ENCODE measurements around the gene RSF1.

RSF1 gene

DNA sequence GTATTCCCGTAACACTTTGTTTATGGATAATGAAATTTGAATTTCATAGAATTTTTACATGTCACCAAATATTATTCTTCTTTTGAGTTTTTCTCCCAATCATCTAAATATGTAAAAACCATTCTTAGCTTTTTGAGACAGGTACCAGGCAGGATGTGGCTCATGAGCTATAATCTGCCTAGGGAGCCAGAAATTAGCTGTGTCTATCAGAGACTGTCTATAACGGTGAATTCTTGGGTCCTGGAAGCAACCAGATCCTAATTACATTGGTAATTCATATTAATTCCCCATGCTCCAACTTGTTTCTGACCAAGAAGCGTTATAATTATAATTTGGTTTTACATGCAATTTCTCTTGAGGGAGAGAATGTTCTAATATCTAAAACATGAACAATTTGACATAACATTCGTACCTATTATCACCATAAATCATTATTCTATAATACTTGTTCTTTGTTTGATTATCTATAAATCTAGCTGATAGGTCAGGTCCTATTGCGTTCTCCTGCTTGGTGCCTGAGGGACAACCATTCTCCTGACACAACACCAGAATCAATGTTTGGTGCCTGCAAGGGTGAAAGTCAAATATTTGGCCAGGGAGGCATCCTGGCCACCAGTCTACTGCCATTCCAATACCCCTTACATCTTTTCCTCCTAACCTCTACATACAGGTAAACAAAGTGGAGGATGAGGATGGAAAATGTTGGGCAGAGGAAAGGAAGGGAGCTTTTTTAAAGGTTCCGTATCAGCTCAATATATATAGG is 69.9 kb downstream of the RSF1 start:
- no peak for DNase-seq (ENCODE audit: low spot score)

DNA sequence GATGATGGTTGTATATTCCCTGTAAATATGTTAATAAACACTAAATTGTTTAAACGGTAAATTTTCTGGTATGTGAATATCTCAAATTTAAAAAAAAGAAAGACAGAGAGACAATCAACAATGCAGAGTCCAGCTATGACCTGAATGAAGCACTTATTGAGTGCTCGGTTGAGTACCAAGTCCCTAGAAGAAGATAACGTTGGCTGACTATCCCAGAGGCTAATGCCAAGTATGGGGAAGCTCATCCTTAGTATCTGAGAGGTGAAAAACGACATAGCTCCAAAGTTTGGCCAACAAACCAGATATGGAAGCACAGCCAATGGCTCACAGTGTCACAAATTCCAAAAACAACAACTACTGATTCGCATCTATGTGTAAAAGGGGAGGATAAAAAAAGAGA is 71.3 kb downstream of the RSF1 start:
- DNase-seq (ENCODE audit: low spot score): no peak

DNA sequence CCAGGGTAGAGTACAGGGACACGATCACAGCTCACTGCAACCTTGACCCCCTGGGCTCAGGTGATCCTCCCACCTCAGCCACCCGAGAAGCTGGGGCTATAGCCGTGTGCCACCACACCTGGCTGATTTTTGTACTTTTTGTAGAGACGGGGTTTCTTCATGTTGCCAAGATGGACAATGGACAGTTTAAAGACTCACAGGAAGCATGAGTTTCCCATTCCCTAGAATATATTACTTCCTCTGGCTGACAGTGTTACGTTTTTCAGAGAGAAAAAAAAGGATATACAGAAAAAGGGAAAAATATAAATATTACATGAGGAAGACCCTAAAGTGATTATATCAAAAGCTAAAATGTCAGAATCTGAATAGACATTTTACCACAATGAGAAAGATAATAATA is 72.3 kb downstream of the RSF1 start:
- DNase-seq (ENCODE audit: low spot score): no peak

DNA sequence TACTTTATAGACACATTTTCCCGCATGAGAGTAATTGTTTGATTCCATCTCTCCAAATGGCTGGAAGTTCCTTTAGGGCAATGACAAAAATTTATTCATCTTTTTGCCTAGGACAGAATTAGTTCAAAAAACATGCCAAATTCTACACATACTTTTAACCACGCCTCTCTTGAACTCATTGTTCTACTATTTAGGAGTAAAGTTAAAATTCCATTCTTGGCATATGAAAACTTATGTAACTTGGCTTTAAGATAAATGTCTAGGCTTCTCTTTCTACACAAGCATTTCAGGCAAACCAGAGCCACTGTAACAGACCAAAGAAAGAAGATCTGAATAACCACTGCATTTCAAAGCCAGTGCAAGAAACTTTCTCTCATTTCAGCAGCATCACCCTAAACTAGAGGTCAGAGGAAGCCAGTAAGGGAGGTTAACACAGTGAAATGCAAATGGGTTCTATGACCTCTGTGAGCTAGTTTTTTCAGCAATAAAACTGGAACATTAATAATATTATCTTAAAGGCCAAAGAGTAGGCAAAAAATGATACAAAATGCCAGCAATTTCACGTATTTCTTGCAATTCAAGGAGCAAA is 73.0 kb downstream of the RSF1 start:
- no peak for DNase-seq (ENCODE audit: low spot score)

DNA sequence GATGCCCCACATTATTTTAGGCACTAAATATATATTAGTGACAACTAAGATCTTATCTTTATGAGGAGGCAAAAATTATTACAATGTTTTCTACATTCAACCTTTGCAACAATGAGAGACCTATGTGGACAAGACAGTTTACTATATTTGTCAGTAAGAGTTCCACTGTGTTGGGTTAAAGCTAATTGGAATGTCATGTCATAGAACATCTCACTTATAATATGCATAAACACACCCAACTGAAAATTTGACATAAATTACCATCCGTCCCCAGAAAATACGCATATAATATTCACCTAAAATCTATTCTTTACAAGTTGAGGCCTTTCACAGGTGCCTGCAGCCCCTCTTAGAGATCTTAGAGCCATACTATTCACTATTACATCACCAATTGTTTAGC is 84.0 kb downstream of the RSF1 start:
- DNase-seq (ENCODE audit: low spot score): no peak

DNA sequence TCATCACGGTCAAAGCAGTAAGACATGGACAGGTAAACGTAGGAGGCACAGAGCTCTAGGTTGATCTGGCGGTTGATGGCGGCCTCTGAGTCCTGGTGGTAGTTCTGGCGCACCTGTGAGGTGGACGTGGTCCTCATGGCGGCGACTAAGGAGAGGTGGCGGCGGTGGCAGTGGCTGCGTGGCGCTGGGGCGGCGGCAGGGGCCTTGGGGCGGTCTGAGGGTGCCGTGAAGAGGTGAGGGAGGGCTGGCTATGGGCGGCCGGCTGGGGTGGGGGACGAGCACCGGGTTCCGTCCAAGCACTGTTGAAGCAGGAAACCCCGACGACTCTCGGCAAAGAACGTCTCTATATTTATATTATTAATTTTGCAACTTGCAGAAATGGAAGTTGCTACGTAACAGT is 85.6 kb downstream of the RSF1 start:
- no peak for DNase-seq (ENCODE audit: low spot score)

DNA sequence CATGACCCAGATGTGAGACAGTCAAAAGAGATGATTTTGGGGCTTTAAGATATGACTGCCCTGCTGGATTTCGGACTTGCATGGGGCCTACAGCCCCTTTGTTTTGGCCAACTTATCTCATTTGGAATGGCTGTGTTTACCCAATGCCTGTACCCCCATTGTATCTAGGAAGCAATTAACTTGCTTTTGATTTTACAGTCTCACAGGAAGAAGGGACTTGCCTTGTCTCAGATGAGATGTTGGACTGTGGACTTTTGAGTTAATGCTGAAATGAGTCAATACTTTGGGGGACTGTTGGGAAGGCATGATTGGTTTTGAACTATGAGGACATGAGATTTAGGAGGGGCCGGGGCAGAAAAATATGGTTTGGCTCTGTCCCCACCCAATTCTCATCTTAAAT is 88.4 kb downstream of the RSF1 start:
- no peak for DNase-seq (ENCODE audit: low spot score)

DNA sequence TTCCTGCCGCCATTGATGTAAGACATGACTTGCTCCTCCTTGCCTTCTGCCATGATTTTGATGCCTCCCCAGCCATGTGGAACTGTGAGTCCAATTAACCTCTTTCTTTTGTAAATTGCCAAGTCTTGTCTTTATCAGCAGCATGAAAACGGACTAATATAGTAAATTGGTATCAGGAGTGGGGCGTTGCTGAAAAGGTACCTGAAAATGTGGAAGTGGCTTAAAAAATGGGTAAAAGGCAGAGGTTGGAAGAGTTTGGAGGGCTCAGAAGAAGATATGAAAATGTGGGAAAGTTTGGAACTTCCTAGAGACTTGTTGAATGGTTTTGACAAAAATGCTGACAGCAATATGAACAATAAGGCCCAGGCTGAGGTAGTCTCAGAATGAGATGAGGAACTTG is 89.7 kb downstream of the RSF1 start:
- DNase-seq (ENCODE audit: low spot score): no peak

DNA sequence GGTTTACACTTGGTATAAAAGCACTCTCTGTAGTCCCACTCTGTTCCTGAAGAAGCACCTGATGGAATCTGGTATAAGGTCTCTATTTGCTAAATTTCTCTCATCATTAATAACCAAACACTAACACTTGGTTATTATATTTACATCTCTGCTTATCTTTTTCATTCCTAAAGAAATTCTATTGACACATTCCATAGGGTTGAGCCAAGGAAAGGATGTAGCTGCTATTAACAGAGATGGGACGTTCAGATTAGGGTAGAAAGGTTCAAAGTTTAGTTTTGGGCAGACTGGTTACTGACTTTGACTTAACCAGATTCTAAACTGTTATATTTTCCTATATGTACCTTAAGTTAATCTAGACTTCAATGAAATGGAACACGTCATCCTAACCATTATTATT is 91.5 kb downstream of the RSF1 start:
- DNase-seq (ENCODE audit: low spot score): peak; percentile 37

DNA sequence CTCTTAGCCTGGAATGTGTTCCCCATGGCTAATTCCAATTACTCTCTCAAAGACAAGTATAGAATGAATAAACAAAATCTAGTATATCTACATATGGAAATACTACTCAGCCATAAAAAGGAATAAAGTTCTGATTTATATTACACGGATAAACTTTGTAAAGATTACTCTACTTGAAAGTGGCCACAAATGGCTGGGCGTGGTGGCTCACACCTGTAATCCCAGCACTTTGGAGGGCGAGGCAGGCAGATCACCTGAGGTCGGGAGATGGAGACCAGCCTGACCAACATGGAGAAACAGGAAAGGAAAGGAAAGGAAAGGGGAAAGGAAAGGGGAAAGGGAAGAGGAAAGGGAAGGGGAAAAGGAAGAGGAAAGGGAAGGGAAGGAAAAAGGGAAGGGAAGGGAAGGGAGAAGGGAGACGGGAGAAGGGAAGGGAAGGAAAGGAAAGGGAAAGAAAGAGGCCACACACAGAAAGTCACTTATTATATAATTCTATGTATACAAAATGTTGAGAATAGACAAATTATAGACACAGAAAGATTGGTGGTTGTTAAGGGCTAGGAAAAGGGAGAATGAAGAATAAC is 92.2 kb downstream of the RSF1 start:
- DNase-seq (ENCODE audit: low spot score): no peak

DNA sequence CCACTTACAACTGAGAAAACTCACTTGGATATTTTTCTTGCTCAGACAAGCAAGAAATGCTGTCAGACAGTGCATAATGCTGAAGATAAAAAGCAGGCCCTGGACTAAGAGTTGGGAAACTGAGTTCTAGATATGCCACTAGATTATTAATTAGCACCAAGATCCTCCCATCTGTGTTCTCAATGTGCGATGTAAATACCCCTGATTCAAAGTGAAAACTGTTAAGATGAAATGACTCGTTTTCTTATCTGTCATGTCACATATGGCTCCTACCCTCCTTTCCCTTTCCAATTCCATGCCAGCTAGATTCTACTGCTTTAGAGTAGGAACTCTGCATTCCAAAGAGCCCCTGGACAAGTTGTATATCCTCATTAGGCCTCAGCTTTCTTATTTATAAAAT is 94.0 kb downstream of the RSF1 start:
- no peak for DNase-seq (ENCODE audit: low spot score)

DNA sequence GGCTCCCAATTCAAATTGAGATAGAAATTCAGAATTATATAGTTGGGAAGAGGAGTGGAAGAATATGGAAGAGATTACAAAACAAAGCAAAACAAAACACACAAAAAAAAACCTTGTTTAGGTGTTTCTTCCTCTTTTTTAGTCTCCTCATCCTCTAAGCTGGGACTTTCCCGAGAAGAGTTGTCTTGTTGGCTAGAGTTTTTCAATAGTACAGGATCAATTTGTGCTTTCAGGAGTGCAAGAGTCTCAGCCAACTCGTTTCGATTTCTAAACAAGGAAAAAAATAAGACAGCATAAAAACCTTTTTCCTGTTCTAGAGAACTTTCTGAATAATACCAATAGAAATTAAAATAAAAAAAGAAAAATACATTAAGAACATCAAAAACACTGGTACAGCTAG is 95.1 kb downstream of the RSF1 start:
- DNase-seq (ENCODE audit: low spot score): no peak

DNA sequence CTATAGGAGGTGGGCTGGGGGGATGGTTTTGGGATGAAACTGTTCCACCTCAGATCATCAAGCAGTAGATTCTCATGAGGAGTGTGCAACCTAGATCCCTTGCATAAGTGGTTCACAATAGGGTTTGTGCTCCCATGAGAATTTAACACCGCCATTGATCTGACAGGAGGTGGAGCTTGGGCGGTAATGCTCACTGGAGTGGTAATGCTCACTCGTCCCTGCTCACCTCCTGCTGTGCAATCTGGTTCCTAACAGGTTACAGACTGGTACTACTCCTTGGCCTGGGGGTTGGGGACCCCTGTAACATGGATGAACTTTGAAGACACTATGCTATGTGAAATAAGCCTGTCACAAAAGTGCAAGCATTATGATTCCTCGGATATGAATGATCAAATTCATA is 95.9 kb downstream of the RSF1 start:
- no peak for DNase-seq (ENCODE audit: low spot score)

DNA sequence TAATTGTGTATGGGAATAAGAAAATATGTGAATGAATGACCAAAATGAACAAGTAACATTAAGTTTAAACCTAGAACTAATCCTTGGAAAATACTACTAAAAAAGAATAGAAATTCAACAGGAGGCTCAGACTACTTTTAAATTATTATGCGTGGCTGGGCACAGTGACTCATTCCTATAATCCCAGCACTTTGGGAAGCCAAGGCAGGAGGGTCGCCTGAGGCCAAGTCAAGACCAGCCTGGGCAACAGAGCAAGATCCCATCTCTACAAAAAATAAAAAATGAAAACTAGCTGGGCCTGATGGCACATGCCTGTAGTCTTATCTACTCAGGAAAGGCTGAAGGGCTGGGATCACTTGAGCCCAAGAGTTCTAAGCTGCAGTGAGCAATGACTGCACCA is 97.5 kb downstream of the RSF1 start:
- no peak for DNase-seq (ENCODE audit: low spot score)

DNA sequence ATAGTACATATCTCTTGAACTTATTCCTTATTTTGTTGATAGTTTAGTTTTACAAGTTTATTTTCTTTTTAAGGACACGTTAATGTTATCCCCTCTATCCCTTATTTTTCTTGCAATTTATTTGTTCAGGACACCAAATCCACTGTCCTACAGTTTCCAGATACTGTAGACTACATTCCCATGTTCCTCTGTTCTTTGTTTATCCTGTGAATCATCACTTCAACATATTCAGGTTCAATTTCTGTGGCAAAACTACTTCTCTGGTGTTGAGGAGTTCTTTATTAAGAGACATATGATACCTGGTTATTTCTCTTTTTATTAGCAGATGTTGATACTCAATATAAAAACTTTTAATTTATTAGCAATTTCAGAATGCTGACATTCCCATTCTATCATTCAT is 110.2 kb downstream of the RSF1 start:
- DNase-seq (ENCODE audit: low spot score): no peak

DNA sequence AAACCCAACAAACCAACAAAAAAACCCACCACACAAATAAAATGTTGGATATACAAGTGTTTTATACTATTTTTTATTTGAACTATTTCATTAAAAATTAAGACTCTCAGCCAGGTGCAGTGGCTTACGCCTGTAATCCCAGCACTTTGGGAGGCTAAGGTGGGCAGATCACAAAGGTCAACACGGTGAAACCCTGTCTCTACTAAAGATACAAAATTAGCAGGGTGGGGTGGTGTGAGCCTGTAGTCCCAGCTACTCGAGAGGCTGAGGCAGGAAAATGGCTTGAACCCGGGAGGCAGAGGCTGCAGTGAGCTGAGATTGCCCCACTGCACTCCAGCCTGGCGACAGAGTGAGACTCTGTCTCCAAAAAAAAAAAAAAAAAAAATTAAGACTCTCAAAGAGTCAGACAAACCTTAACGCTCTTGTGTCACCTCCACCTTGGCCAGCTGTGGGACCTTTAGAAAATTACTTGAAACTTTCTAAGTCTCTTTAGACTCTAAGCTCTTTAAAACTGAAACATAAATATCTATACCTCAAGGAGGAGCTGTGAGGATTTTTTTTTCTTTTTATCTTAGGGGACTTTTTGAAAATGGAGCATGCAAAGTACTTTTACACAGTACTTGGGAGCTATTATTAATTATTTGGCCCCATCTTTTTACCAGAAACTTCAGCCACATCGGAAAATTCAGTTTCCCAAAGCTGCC is 114.5 kb downstream of the RSF1 start:
- DNase-seq (ENCODE audit: low spot score): no peak

DNA sequence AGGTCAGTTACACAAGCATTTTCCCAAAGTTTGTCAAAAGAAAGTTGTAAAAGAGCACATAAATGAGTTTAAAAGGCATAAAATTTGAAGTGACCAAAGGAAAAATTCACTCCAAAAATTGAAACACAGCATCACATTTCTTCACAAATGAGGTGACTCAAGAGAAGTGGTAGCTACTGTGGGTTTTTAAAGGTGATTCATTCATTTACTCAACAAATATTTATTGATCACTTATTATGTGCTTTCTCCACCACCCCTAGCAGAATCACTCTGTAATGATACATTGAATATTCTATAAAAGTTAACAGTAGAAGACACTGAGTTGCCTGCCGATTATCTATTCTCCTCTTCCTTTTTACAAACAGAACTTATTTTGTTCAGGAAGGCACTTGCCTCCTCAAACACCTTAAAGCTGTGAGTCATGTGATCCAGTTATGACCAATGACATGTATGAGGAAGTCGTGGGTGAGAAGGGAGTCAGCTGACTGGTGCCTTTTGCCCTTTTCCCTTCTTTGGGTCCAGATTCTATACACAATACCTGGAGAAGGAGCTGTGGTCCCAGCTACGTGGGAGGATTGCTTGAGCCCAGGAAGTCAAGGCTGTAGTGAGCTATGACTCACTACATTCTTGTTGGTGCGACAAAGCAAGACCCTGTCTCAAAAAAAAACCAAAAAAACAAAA is 115.2 kb downstream of the RSF1 start:
- DNase-seq (ENCODE audit: low spot score): no peak

DNA sequence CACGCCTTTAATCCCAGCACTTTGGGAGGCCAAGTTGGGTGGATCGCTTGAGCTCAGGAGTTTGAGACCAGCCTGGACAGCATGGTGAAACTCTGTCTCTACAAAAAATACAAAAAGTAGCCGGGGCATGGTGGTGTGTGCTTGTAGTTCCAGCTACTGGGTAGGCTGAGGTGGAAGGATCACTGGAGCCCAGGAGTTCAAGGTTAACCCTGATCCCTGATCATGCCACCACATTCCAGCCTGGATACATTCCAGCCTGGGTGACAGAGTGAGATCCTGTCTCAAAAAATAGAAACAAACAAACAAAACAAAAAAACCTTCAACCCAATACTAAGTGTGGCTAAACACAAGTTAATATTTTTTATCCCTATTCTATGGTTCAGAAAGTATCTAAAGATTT is 116.5 kb downstream of the RSF1 start:
- no peak for DNase-seq (ENCODE audit: low spot score)

DNA sequence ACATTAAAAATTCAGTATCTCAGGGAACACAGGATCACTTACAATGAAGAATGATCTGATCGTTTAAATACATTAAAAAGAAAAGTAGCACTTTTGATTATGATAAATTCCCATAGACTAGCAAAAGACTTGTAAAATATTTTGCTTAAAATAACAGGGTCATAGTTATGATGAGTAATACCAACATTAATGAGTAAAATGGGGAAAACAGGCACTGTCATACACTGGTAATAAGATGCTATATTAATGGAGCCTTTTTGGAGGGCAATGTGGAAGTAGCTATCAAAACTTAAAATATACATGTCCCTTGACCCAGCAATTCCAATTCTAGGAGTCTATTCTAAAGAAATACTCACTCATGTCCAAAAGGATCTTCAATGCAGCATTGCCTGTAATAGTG is 121.1 kb downstream of the RSF1 start:
- DNase-seq (ENCODE audit: low spot score): no peak

DNA sequence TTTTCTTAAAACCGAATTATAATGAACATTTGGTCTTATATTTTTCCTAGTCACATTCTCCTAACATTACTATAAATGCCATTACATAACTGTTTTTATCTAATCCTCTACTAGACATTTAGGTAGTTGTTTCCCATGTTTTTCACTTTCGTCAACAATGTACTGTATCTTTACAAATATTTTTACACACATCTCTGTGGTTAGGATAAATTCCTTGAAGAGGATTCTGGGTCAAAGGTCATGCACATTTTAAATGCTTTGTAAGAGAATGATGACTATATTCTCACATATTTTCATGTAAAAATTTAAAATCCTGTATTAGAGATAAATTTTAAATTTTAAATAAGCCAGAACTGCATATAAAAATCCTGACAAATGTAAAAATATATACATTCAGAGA is 121.6 kb downstream of the RSF1 start:
- DNase-seq (ENCODE audit: low spot score): no peak

DNA sequence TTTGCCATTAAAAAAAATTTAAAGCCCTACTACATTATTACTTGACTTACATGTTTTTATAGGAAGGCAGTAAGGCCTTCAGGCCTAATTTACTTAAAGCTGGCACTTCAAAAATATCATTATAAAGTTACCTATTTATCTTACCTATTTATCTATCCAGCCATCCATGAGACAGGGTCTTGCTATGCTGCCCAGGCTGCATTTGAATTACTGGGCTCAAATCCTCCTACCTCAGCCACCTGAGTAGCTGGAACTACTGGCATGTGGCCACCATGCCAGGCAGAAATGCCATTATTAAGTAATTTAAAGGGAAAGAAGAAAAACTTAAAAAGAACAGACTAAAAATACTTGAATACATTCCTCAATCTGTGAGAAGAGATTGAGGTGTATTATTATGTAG is 122.7 kb downstream of the RSF1 start:
- DNase-seq (ENCODE audit: low spot score): no peak

DNA sequence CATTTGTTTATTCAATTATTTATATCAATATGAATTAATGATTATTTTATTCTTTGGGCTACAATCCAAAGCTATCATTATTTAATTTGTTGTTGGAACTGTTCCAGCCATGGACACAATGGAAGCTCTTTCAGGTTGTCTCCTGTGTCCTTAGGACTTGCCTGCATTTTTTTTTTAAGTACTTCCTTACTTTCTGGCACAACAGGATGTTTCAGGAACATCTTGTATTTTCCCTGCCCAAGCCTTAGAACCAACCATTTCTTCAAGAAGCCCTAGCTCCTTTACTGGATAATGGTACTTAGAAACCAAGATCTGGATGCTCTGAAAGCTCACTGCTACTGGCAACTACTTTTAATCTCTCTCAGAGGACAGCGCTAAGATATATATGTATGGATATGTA is 125.1 kb downstream of the RSF1 start:
- no peak for DNase-seq (ENCODE audit: low spot score)

DNA sequence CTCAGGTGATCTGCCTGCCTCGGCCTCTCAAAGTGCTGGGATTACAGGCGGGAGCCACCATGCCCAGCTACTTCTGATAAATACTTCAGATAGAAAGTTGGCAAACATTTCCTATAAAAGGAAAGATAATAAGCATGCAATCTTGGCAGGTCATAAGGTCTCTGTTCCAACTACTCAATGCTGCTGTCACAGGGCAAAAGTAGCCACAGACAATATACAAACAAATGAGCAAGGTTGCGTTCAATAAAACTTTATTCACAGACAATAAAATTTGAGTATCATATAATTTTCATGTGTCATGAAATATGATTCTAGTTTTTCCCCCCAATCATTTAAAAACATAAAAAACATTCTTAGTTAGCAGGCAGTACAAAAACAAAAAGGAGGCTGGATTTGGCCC is 129.9 kb downstream of the RSF1 start:
- DNase-seq (ENCODE audit: low spot score): no peak
